GM12878 (cell line): ENCODE data around the gene PIGBOS1. TPM values are rescaled to one million over a fixed set of nuclear protein-coding genes. Genes with fewer than 3 reads are reported as not detected.

Experiments
- BCL11A ChIP-seq: IDR thresholded peaks from 2 replicates; pipeline ENCODE4 v1.6.1; 2011; ENCODE audit warnings: low read depth, low read length
- EP300 ChIP-seq, 2 experiments: fragments of 150-350 bp in 1 of 2; IDR thresholded peaks; 2 replicates each; pipeline ENCODE4 v1.6.1; 2011 to 2012; ENCODE audit warnings: low read depth in 2 of 2, low read length in 2 of 2, borderline replicate concordance in 1 of 2, improper control_type of control experiment in 1 of 2, inconsistent platforms in 1 of 2; ENCODE audit not compliant: control insufficient read depth in 1 of 2
- KLF5 ChIP-seq: fragments of 450-650 bp; IDR thresholded peaks from 2 replicates; pipeline ENCODE4 v1.6.1; 2014; ENCODE audit warnings: mild to moderate bottlenecking; ENCODE audit not compliant: partially characterized antibody
- MEF2B ChIP-seq: fragments of 450-650 bp; IDR thresholded peaks from 2 replicates; pipeline ENCODE4 v1.6.1; 2018; ENCODE audit warnings: mild to moderate bottlenecking, moderate library complexity; ENCODE audit not compliant: partially characterized antibody, poor library complexity, severe bottlenecking
- MYC ChIP-seq: IDR thresholded peaks from 2 replicates; pipeline ENCODE4 v1.6.1; 2011; ENCODE audit warnings: mild to moderate bottlenecking, low read length, moderate library complexity, inconsistent platforms; ENCODE audit not compliant: insufficient read depth, insufficient replicate concordance, insufficient read length, severe bottlenecking
- NBN ChIP-seq: fragments of 450-650 bp; IDR thresholded peaks from 2 replicates; pipeline ENCODE4 v1.6.1; 2016
- NFIC ChIP-seq: IDR thresholded peaks from 2 replicates; pipeline ENCODE4 v1.6.1; 2012; ENCODE audit warnings: low read depth, mild to moderate bottlenecking, inconsistent platforms, low read length, moderate library complexity
- NRF1 ChIP-seq: conservative IDR thresholded peaks from 2 replicates; pipeline ENCODE4 v1.6.1; 2011; ENCODE audit warnings: mild to moderate bottlenecking, low read depth, low read length, improper control_type of control experiment
- PAX5 ChIP-seq: IDR thresholded peaks from 2 replicates; pipeline ENCODE4 v1.6.1; 2011; ENCODE audit warnings: low read depth, low read length, borderline replicate concordance
- POU2F2 ChIP-seq: IDR thresholded peaks from 3 replicates; pipeline ENCODE4 v1.6.1; 2011; ENCODE audit warnings: low read depth, mild to moderate bottlenecking, low read length, borderline replicate concordance
- YY1 ChIP-seq: IDR thresholded peaks from 2 replicates; pipeline ENCODE4 v1.6.1; 2011; ENCODE audit warnings: low read depth, mild to moderate bottlenecking, low read length
- ZSCAN29 ChIP-seq: fragments of 450-650 bp; IDR thresholded peaks from 2 replicates; pipeline ENCODE4 v1.6.1; 2017; ENCODE audit warnings: mild to moderate bottlenecking, moderate library complexity
- polyA plus RNA-seq, 11 experiments: library from polyadenylated mRNA; depleted of rRNA in 4 of 11; unstranded in 6 of 11; stranded (reverse) in 5 of 11; fragments of >200 nt; fragmentation: Nextera tagmentation in 4 of 11; fragmentation: Illumina TruSeq in 1 of 11; extraction: Ambion mirVana in 4 of 11; extraction: Trizol in 1 of 11; gene quantifications; 1 replicate in 1 of 11; 2 replicates in 10 of 11; pipeline versions ENCODE4 v1.2.1 to v1.2.3, GENCODE V29; 2011 to 2016; ENCODE audit warnings: inconsistent platforms in 2 of 11, missing spikeins in 2 of 11, low read depth in 1 of 11
- total RNA-seq, 4 experiments: library from RNA; depleted of rRNA in 3 of 4; stranded (reverse); fragments of >200 nt in 3 of 4; fragmentation: Illumina TruSeq in 1 of 4; extraction: Trizol in 1 of 4; gene quantifications; 2 replicates each; pipeline versions ENCODE4 v1.2.1 to v1.2.3, GENCODE V29; 2013 to 2021
- TF ChIP-seq, protein P1 (sequence below): IDR thresholded peaks from 2 replicates; pipeline ENCODE4 v1.6.1; 2012; ENCODE audit warnings: mild to moderate bottlenecking, low read depth, low read length
- TF ChIP-seq, protein P2 (sequence below): fragments of 450-650 bp; IDR thresholded peaks from 2 replicates; pipeline ENCODE4 v1.6.1; 2017; ENCODE audit warnings: mild to moderate bottlenecking
- TF ChIP-seq, protein P3 (sequence below): fragments of 450-650 bp; IDR thresholded peaks from 2 replicates; pipeline ENCODE4 v1.6.1; 2016; ENCODE audit warnings: mild to moderate bottlenecking
- TF ChIP-seq, protein P4 (sequence below): fragments of 450-650 bp; IDR thresholded peaks from 2 replicates; pipeline ENCODE4 v1.6.1; 2017; ENCODE audit warnings: mild to moderate bottlenecking, low read depth, inconsistent platforms; ENCODE audit not compliant: poor library complexity, severe bottlenecking
- TF ChIP-seq, protein P5 (sequence below): fragments of 450-650 bp; IDR thresholded peaks from 2 replicates; pipeline ENCODE4 v1.6.1; 2018; ENCODE audit warnings: mild to moderate bottlenecking, low read depth, moderate library complexity; ENCODE audit not compliant: partially characterized antibody

Gene PIGBOS1
- total and polyA plus RNA-seq, 10 of the 15 experiments (the other 5 are each of a cell fraction or from before 2014, with no cell fraction given): 7.1 to 24.7 (median 10.2) TPM

DNA sequence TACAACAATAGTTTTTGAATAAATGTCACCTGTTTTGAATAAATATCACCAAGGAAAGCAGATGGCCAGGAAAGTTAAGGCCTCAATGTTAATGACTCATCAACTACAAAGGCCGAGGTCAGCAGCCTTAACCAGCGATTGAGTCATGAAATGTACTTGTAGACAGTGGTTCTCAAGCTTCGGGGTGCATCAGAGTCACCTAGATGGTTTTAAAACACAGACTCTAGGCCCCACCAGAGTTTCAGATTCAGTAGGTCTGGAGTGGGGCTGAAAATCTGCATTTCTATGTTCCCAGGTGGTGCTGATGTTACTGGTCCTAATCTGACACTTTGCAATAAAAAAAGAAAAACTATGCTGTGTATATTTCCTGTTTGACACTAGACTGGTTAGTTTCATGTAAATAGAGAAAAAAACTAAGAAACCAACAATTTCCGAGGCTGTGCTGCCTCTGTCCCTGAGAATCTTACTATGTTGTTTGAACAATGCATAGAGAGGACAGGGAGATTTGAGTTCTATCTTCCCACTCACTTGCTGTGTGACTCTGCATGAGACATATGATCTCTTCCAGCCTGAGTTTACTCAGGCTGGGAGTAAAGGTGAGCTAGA is 39.1 kb downstream of the PIGBOS1 start (continued):
- TF ChIP-seq, protein P1, sequence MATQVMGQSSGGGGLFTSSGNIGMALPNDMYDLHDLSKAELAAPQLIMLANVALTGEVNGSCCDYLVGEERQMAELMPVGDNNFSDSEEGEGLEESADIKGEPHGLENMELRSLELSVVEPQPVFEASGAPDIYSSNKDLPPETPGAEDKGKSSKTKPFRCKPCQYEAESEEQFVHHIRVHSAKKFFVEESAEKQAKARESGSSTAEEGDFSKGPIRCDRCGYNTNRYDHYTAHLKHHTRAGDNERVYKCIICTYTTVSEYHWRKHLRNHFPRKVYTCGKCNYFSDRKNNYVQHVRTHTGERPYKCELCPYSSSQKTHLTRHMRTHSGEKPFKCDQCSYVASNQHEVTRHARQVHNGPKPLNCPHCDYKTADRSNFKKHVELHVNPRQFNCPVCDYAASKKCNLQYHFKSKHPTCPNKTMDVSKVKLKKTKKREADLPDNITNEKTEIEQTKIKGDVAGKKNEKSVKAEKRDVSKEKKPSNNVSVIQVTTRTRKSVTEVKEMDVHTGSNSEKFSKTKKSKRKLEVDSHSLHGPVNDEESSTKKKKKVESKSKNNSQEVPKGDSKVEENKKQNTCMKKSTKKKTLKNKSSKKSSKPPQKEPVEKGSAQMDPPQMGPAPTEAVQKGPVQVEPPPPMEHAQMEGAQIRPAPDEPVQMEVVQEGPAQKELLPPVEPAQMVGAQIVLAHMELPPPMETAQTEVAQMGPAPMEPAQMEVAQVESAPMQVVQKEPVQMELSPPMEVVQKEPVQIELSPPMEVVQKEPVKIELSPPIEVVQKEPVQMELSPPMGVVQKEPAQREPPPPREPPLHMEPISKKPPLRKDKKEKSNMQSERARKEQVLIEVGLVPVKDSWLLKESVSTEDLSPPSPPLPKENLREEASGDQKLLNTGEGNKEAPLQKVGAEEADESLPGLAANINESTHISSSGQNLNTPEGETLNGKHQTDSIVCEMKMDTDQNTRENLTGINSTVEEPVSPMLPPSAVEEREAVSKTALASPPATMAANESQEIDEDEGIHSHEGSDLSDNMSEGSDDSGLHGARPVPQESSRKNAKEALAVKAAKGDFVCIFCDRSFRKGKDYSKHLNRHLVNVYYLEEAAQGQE: no peak
- TF ChIP-seq POU2F2 (peak; percentile 83), KLF5 (no peak), MEF2B (no peak), YY1 (0 out of 2 replicates have a peak, but pooled peaks have one; percentile 33), NRF1 (no peak), BCL11A (peak; percentile 49; the same call in 1 of the 2 replicates), MYC (no peak), EP300 (IDR thresholded peaks at IDR 0.05; ENCODE audit: borderline replicate concordance in 1 of 2, control insufficient read depth in 1 of 2, low read depth in 2 of 2, low read length in 2 of 2) (peak; percentile 56 to 62; a peak in 2 of 4 replicates), NFIC (peak; percentile 89), ZSCAN29 (no peak), PAX5 (peak; percentile 47; the same call in 1 of the 2 replicates), NBN (0 out of 2 replicates have a peak, but pooled peaks have one; percentile 40)
- TF ChIP-seq, protein P2, sequence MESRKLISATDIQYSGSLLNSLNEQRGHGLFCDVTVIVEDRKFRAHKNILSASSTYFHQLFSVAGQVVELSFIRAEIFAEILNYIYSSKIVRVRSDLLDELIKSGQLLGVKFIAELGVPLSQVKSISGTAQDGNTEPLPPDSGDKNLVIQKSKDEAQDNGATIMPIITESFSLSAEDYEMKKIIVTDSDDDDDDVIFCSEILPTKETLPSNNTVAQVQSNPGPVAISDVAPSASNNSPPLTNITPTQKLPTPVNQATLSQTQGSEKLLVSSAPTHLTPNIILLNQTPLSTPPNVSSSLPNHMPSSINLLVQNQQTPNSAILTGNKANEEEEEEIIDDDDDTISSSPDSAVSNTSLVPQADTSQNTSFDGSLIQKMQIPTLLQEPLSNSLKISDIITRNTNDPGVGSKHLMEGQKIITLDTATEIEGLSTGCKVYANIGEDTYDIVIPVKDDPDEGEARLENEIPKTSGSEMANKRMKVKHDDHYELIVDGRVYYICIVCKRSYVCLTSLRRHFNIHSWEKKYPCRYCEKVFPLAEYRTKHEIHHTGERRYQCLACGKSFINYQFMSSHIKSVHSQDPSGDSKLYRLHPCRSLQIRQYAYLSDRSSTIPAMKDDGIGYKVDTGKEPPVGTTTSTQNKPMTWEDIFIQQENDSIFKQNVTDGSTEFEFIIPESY: no peak
- TF ChIP-seq, protein P3, sequence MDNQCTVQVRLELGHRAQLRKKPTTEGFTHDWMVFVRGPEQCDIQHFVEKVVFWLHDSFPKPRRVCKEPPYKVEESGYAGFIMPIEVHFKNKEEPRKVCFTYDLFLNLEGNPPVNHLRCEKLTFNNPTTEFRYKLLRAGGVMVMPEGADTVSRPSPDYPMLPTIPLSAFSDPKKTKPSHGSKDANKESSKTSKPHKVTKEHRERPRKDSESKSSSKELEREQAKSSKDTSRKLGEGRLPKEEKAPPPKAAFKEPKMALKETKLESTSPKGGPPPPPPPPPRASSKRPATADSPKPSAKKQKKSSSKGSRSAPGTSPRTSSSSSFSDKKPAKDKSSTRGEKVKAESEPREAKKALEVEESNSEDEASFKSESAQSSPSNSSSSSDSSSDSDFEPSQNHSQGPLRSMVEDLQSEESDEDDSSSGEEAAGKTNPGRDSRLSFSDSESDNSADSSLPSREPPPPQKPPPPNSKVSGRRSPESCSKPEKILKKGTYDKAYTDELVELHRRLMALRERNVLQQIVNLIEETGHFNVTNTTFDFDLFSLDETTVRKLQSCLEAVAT: peak; percentile 54
- TF ChIP-seq, protein P4, sequence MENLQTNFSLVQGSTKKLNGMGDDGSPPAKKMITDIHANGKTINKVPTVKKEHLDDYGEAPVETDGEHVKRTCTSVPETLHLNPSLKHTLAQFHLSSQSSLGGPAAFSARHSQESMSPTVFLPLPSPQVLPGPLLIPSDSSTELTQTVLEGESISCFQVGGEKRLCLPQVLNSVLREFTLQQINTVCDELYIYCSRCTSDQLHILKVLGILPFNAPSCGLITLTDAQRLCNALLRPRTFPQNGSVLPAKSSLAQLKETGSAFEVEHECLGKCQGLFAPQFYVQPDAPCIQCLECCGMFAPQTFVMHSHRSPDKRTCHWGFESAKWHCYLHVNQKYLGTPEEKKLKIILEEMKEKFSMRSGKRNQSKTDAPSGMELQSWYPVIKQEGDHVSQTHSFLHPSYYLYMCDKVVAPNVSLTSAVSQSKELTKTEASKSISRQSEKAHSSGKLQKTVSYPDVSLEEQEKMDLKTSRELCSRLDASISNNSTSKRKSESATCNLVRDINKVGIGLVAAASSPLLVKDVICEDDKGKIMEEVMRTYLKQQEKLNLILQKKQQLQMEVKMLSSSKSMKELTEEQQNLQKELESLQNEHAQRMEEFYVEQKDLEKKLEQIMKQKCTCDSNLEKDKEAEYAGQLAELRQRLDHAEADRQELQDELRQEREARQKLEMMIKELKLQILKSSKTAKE: peak; percentile 90
- TF ChIP-seq, protein P5, sequence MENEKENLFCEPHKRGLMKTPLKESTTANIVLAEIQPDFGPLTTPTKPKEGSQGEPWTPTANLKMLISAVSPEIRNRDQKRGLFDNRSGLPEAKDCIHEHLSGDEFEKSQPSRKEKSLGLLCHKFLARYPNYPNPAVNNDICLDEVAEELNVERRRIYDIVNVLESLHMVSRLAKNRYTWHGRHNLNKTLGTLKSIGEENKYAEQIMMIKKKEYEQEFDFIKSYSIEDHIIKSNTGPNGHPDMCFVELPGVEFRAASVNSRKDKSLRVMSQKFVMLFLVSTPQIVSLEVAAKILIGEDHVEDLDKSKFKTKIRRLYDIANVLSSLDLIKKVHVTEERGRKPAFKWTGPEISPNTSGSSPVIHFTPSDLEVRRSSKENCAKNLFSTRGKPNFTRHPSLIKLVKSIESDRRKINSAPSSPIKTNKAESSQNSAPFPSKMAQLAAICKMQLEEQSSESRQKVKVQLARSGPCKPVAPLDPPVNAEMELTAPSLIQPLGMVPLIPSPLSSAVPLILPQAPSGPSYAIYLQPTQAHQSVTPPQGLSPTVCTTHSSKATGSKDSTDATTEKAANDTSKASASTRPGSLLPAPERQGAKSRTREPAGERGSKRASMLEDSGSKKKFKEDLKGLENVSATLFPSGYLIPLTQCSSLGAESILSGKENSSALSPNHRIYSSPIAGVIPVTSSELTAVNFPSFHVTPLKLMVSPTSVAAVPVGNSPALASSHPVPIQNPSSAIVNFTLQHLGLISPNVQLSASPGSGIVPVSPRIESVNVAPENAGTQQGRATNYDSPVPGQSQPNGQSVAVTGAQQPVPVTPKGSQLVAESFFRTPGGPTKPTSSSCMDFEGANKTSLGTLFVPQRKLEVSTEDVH: no peak
